H1 (cell line): ENCODE results near the gene ARSK. TPM values are rescaled to one million over a fixed set of nuclear protein-coding genes. Genes with fewer than 3 reads are reported as not detected.

Experiments used
- ASH2L ChIP-seq: fragments of 200-600, 300-600 bp; sonication (generic); IDR thresholded peaks from one replicate; pipeline ENCODE4 v1.7.1; 2017; ENCODE audit warnings: low read length
- CHD7 ChIP-seq: fragments of 300-600 bp; sonication (generic); IDR thresholded peaks from 2 replicates; pipeline ENCODE4 v1.7.1; 2012; ENCODE audit warnings: low read length, moderate library complexity, mild to moderate bottlenecking, inconsistent platforms; ENCODE audit not compliant: insufficient replicate concordance
- CTCF ChIP-seq, 3 experiments: IDR thresholded peaks; 1 replicate in 2 of 3; 2 replicates in 1 of 3; pipeline versions ENCODE4 v1.5.1 to v1.6.1; 2011; ENCODE audit warnings: low read length in 3 of 3, mild to moderate bottlenecking in 3 of 3, inconsistent platforms in 2 of 3, low read depth in 1 of 3, moderate library complexity in 1 of 3; ENCODE audit not compliant: insufficient read depth in 1 of 3; ENCODE audit errors: control extremely low read depth in 1 of 3
- EZH2 ChIP-seq: fragments of 200-600 bp; sonication (generic); IDR thresholded peaks from 2 replicates; pipeline ENCODE4 v1.7.1; 2012; ENCODE audit warnings: low read depth, mild to moderate bottlenecking, moderate library complexity, low read length, inconsistent platforms; ENCODE audit not compliant: severe bottlenecking
- SP4 ChIP-seq: IDR thresholded peaks from 2 replicates; pipeline ENCODE4 v1.6.1; 2012; ENCODE audit warnings: low read length, inconsistent platforms
- ZNF274 ChIP-seq: IDR thresholded peaks from 2 replicates; pipeline ENCODE4 v1.7.0; 2012; ENCODE audit warnings: low read length, borderline replicate concordance; ENCODE audit errors: extremely low read depth
- polyA plus RNA-seq, 7 experiments: library from polyadenylated mRNA; depleted of rRNA in 3 of 7; stranded (reverse) in 5 of 7; unstranded in 2 of 7; fragments of >200 nt in 5 of 7; fragments of 200-250 nt in 2 of 7; gene quantifications; 1 replicate in 5 of 7; 2 replicates in 1 of 7; 4 replicates in 1 of 7; pipeline versions ENCODE4 v1.2.1 to v1.2.3, GENCODE V29; 2011 to 2013; ENCODE audit warnings: missing spikeins in 2 of 7, mixed read lengths in 2 of 7
- total RNA-seq: library from RNA; stranded (reverse); fragmentation: NEBNext Ultra II Directional; extraction: Animal tissue kit (Norgen Biotek cat#: 25700); gene quantifications from 2 replicates; pipeline ENCODE4 v1.2.1, GENCODE V29; 2021
- TF ChIP-seq, protein P1 (sequence below): IDR thresholded peaks from 2 replicates; pipeline ENCODE4 v1.6.1; 2012; ENCODE audit warnings: low read length, inconsistent platforms

The ARSK gene
- total and polyA plus RNA-seq, 2 of the 8 experiments (the other 6 are each of a cell fraction or from before 2014, with no cell fraction given): 8.4 to 14.1 TPM

GRCh38 chr5:95554331-95554646 is 612 bp upstream of the ARSK start (continued):
- TF ChIP-seq CHD7 (no peak), ZNF274 (no peak), CTCF (IDR thresholded peaks at IDR 0.05; ENCODE audit: control extremely low read depth in 1 of 3, insufficient read depth in 1 of 3, low read depth in 1 of 3, low read length in 3 of 3) (no peak), ASH2L (no peak), EZH2 (no peak), SP4 (no peak)
- TF ChIP-seq, protein P1, sequence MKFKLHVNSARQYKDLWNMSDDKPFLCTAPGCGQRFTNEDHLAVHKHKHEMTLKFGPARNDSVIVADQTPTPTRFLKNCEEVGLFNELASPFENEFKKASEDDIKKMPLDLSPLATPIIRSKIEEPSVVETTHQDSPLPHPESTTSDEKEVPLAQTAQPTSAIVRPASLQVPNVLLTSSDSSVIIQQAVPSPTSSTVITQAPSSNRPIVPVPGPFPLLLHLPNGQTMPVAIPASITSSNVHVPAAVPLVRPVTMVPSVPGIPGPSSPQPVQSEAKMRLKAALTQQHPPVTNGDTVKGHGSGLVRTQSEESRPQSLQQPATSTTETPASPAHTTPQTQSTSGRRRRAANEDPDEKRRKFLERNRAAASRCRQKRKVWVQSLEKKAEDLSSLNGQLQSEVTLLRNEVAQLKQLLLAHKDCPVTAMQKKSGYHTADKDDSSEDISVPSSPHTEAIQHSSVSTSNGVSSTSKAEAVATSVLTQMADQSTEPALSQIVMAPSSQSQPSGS: no peak
